Measurements from ENCODE around the gene RALGAPA2.

DNA sequence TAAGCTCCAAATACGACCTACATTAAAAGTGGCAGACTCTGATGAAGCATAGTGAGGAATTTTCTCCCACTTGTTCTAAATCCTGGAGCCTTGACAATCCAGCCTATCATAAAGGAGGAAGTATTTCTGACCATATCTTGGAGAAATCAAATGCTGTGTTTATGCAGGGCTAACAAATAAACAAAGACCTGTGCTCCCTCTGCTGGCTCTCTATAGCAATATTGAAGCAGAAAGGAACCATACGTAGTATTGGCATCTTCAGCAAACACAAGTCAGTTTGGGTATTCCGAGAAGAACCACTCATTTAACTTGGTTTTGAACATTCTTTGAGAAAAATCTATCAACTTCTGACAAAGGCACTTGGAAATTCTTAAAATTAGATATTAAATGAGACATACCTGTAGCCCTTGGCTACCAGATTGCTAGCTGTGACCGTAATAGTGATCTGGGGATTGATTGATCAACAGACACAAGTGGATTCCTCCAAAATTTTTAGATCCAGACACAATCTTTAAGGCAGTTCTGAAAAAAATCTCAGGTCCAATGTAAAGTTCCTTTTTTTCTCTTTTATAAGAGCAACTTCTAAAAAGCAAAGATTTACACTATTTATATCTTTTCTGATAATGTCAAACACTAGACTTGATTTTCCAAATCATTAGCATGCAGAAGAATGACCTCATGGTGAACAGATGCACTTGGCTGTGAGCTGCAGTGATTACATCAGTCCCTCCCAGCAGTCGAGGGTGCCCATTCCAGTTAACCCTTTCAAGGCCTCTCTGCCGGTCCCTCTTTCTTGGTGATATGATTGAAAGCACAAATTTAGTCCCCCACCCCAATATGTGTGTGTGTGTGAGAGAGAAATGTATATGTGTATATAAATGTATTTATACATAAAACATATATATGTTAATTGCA is 304.3 kb downstream of the RALGAPA2 start:
- TF ChIP-seq, protein P1, sequence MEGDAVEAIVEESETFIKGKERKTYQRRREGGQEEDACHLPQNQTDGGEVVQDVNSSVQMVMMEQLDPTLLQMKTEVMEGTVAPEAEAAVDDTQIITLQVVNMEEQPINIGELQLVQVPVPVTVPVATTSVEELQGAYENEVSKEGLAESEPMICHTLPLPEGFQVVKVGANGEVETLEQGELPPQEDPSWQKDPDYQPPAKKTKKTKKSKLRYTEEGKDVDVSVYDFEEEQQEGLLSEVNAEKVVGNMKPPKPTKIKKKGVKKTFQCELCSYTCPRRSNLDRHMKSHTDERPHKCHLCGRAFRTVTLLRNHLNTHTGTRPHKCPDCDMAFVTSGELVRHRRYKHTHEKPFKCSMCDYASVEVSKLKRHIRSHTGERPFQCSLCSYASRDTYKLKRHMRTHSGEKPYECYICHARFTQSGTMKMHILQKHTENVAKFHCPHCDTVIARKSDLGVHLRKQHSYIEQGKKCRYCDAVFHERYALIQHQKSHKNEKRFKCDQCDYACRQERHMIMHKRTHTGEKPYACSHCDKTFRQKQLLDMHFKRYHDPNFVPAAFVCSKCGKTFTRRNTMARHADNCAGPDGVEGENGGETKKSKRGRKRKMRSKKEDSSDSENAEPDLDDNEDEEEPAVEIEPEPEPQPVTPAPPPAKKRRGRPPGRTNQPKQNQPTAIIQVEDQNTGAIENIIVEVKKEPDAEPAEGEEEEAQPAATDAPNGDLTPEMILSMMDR (IDR thresholded peaks at IDR 0.05; ENCODE audit: insufficient read depth, low read length), result no peak
- TF ChIP-seq, protein P2, sequence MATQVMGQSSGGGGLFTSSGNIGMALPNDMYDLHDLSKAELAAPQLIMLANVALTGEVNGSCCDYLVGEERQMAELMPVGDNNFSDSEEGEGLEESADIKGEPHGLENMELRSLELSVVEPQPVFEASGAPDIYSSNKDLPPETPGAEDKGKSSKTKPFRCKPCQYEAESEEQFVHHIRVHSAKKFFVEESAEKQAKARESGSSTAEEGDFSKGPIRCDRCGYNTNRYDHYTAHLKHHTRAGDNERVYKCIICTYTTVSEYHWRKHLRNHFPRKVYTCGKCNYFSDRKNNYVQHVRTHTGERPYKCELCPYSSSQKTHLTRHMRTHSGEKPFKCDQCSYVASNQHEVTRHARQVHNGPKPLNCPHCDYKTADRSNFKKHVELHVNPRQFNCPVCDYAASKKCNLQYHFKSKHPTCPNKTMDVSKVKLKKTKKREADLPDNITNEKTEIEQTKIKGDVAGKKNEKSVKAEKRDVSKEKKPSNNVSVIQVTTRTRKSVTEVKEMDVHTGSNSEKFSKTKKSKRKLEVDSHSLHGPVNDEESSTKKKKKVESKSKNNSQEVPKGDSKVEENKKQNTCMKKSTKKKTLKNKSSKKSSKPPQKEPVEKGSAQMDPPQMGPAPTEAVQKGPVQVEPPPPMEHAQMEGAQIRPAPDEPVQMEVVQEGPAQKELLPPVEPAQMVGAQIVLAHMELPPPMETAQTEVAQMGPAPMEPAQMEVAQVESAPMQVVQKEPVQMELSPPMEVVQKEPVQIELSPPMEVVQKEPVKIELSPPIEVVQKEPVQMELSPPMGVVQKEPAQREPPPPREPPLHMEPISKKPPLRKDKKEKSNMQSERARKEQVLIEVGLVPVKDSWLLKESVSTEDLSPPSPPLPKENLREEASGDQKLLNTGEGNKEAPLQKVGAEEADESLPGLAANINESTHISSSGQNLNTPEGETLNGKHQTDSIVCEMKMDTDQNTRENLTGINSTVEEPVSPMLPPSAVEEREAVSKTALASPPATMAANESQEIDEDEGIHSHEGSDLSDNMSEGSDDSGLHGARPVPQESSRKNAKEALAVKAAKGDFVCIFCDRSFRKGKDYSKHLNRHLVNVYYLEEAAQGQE (IDR thresholded peaks at IDR 0.05; ENCODE audit: insufficient replicate concordance, low read depth), result no peak
- no peak for TF ChIP-seq POLR2AphosphoS5 (IDR thresholded peaks at IDR 0.05; ENCODE audit: low read depth)
- no peak for TF ChIP-seq SPI1 (IDR thresholded peaks at IDR 0.05; ENCODE audit: borderline replicate concordance, low read depth)

Data from HL-60 (cell line).